ENCODE results near the gene PFKP.

Gene PFKP

GRCh38 chr10:3071405-3072198, 4.3 kb downstream of the PFKP start:
- DNase-seq (ENCODE audit: low spot score) = no peak

GRCh38 chr10:3072641-3073360, 5.5 kb downstream of the PFKP start:
- DNase-seq (ENCODE audit: low spot score) = no peak

GRCh38 chr10:3074145-3074665, 6.9 kb downstream of the PFKP start:
- no peak for DNase-seq (ENCODE audit: low spot score)

GRCh38 chr10:3074985-3075600, 7.7 kb downstream of the PFKP start:
- no peak for DNase-seq (ENCODE audit: low spot score)

- DNase-seq (ENCODE audit: low spot score) = no peak
Observed at GRCh38 chr10:3076138-3076537, 8.8 kb downstream of the PFKP start.

- no peak for DNase-seq (ENCODE audit: low spot score)
Observed at GRCh38 chr10:3077509-3077908, 10.2 kb downstream of the PFKP start.

GRCh38 chr10:3077940-3078630, 10.7 kb downstream of the PFKP start:
- no peak for DNase-seq (ENCODE audit: low spot score)

GRCh38 chr10:3081383-3081981, 14.1 kb downstream of the PFKP start:
- DNase-seq (ENCODE audit: low spot score) = no peak

- DNase-seq (ENCODE audit: low spot score) = no peak
Observed at GRCh38 chr10:3082290-3082689, 14.9 kb downstream of the PFKP start.

GRCh38 chr10:3085785-3086567, 18.6 kb downstream of the PFKP start:
- no peak for DNase-seq (ENCODE audit: low spot score)

- DNase-seq (ENCODE audit: low spot score) = no peak
Observed at GRCh38 chr10:3090388-3090787, 23.0 kb downstream of the PFKP start.

- peak; percentile 46 for DNase-seq (ENCODE audit: low spot score)
Observed at GRCh38 chr10:3090914-3091787, 23.8 kb downstream of the PFKP start.

GRCh38 chr10:3091921-3092320, 24.6 kb downstream of the PFKP start:
- no peak for DNase-seq (ENCODE audit: low spot score)

- DNase-seq (ENCODE audit: low spot score) = no peak
Observed at GRCh38 chr10:3093996-3094395, 26.6 kb downstream of the PFKP start.

- no peak for DNase-seq (ENCODE audit: low spot score)
Observed at GRCh38 chr10:3094609-3095036, 27.3 kb downstream of the PFKP start.

GRCh38 chr10:3095373-3096139, 28.2 kb downstream of the PFKP start:
- no peak for DNase-seq (ENCODE audit: low spot score)

- DNase-seq (ENCODE audit: low spot score) = no peak
Observed at GRCh38 chr10:3096149-3096548, 28.8 kb downstream of the PFKP start.

- DNase-seq (ENCODE audit: low spot score) = no peak
Observed at GRCh38 chr10:3097160-3097559, 29.8 kb downstream of the PFKP start.

GRCh38 chr10:3098689-3099088, 31.3 kb downstream of the PFKP start:
- no peak for DNase-seq (ENCODE audit: low spot score)
